Naive thymus-derived CD4-positive, alpha-beta T cell (primary cell): ENCODE measurements around the gene NAIF1. TPM values are rescaled to one million over a fixed set of nuclear protein-coding genes. Genes with fewer than 3 reads are reported as not detected.

ENCODE experiments used
- ATAC-seq: fragments of 150-1000 bp; cut with Tn5 transposase; 2 replicates; pipeline ENCODE4 v1.10.0; 2021; ENCODE audit warnings: mild to moderate bottlenecking, moderate library complexity
- CTCF ChIA-PET: fragments of 350-600 bp; sonication (Branson Sonifier 250); formaldehyde crosslinking; loops from one replicate; lab custom pipeline; 2021; ENCODE audit warnings: antibody characterized with exemption; lab: Charles Lee
- POLR2A ChIA-PET: fragments of 350-600 bp; sonication (Branson Sonifier 250); formaldehyde crosslinking; loops from one replicate; lab custom pipeline; 2021; ENCODE audit warnings: antibody characterized with exemption, inconsistent platforms; lab: Charles Lee
- DNase-seq, 9 donors: peaks; one replicate each; pipeline versions ENCODE4 v3.0.0 to v3.0.0-alpha.2; 2020 to 2022; ENCODE audit warnings: mixed read lengths in 1 of 9
- H3K27ac ChIP-seq: one replicate; pipeline ENCODE4 v1.7.0; 2013; ENCODE audit warnings: mild to moderate bottlenecking, low read depth, low read length, moderate library complexity
- H3K27me3 ChIP-seq, 2 donors: one replicate each; pipeline ENCODE4 v1.7.0; 2013; ENCODE audit warnings: low read length in 2 of 2, mild to moderate bottlenecking in 2 of 2, moderate library complexity in 2 of 2; ENCODE audit not compliant: control insufficient read depth in 2 of 2, insufficient read depth in 2 of 2
- H3K36me3 ChIP-seq, 3 experiments: 1 replicate in 2 of 3; 2 replicates in 1 of 3; pipeline ENCODE4 v1.7.0; 2013; ENCODE audit warnings: low read length in 3 of 3, mild to moderate bottlenecking in 3 of 3, moderate library complexity in 1 of 3; ENCODE audit not compliant: insufficient read depth in 3 of 3, control insufficient read depth in 2 of 3
- H3K4me1 ChIP-seq, 2 donors: one replicate each; pipeline ENCODE4 v1.7.0; 2013; ENCODE audit warnings: low read length in 2 of 2, mild to moderate bottlenecking in 2 of 2, moderate library complexity in 1 of 2; ENCODE audit not compliant: control insufficient read depth in 2 of 2, insufficient read depth in 2 of 2
- H3K4me3 ChIP-seq: 2 replicates; pipeline ENCODE4 v1.7.0; 2013; ENCODE audit warnings: mild to moderate bottlenecking, low read length
- H3K9me3 ChIP-seq, 3 experiments: 1 replicate in 2 of 3; 2 replicates in 1 of 3; pipeline ENCODE4 v1.7.0; 2013; ENCODE audit warnings: low read length in 3 of 3; ENCODE audit not compliant: control insufficient read depth in 2 of 3
- H3K27ac Mint-ChIP-seq, 9 donors: one replicate each; pipeline ENCODE4 v1.8.0; 2020 to 2022; ENCODE audit warnings: mixed read lengths in 9 of 9, mild to moderate bottlenecking in 8 of 9, moderate library complexity in 5 of 9, inconsistent platforms in 2 of 9
- H3K27me3 Mint-ChIP-seq, 5 donors: one replicate each; pipeline ENCODE4 v1.8.0; 2021 to 2022; ENCODE audit warnings: mixed read lengths in 5 of 5, mild to moderate bottlenecking in 1 of 5
- H3K36me3 Mint-ChIP-seq, 5 donors: one replicate each; pipeline ENCODE4 v1.8.0; 2020 to 2022; ENCODE audit warnings: mixed read lengths in 5 of 5, mild to moderate bottlenecking in 3 of 5, inconsistent platforms in 1 of 5
- H3K4me1 Mint-ChIP-seq, 7 donors: one replicate each; pipeline ENCODE4 v1.8.0; 2020 to 2022; ENCODE audit warnings: mixed read lengths in 7 of 7, mild to moderate bottlenecking in 3 of 7, inconsistent platforms in 1 of 7
- H3K4me3 Mint-ChIP-seq, 10 donors: one replicate each; pipeline ENCODE4 v1.8.0; 2020 to 2022; ENCODE audit warnings: mild to moderate bottlenecking in 10 of 10, mixed read lengths in 10 of 10, moderate library complexity in 6 of 10, inconsistent platforms in 2 of 10
- H3K9me3 Mint-ChIP-seq, 11 donors: one replicate each; pipeline ENCODE4 v1.8.0; 2020 to 2022; ENCODE audit warnings: mixed read lengths in 11 of 11, mild to moderate bottlenecking in 4 of 11, inconsistent platforms in 1 of 11, moderate library complexity in 1 of 11
- intact Hi-C, 2 donors: fragments of 100-400 bp; cut with micrococcal nuclease; formaldehyde crosslinking; loops; one replicate each; pipeline ENCODE4 v1.15.1; 2023
- polyA plus RNA-seq, 2 donors: library from polyadenylated mRNA; unstranded; fragments of 300-500 nt; fragmentation: Illumina TruSeq; gene quantifications; one replicate each; pipeline ENCODE4 v1.2.3, GENCODE V29; 2021
- total RNA-seq, 6 experiments: library from RNA in 5 of 6; stranded (reverse) in 5 of 6; gene quantifications; 1 replicate in 5 of 6; 2 replicates in 1 of 6; pipeline ENCODE4 v1.2.3 and lab custom pipeline; 2021 to 2026

The NAIF1 gene
- total and polyA plus RNA-seq, 7 experiments from 2014 or later = 8.6 to 14.8 (median 11.8) TPM

GRCh38 chr9:128021098-128021497, 46.0 kb downstream of the NAIF1 start:
- Mint-ChIP-seq H3K4me3 (peak overlapping the region in 9 of 10 donors; percentile 25 to 90 (median 50)), H3K27me3 (peaks cover 0 to 2% (median 0%) of the 10 kb centered on the region in 5 donors), H3K36me3 (peaks cover 0 to 4% (median 0%) of the 10 kb centered on the region in 5 donors), H3K9me3 (peaks cover 0 to 2% (median 0%) of the 10 kb centered on the region in 11 donors), H3K4me1 (peaks cover 44 to 83% (median 71%) of the 10 kb centered on the region in 7 donors), H3K27ac (peak overlapping the region; percentile 79 to 100 (median 98))
- no peaks in the 10 kb centered on the region for H3K27me3 ChIP-seq
- no peaks in the 10 kb centered on the region for H3K36me3 ChIP-seq
- no peaks in the 10 kb centered on the region for H3K9me3 ChIP-seq
- no peak overlapping the region for H3K4me3 ChIP-seq
- ATAC-seq = no peak
- CTCF ChIA-PET = interaction anchor here (1.3 to 17.1 kb wide), 3 partner anchors 14 to 43 kb away, joined by 4 to 262 read pairs (median 8); partner anchors contain the start of gene EEIG1
- no peak for DNase-seq
- H3K4me1 ChIP-seq = peaks cover 49 to 51% of the 10 kb centered on the region in 2 donors
- intact Hi-C loops = no loop called here
- peak overlapping the region; percentile 4 for H3K27ac ChIP-seq
- POLR2A ChIA-PET = interaction anchor here (0.6 to 28.4 kb wide), 4 partner anchors 9 to 51 kb away, joined by 3 to 1511 read pairs (median 268); partner anchors contain the start of gene EEIG1

DNA sequence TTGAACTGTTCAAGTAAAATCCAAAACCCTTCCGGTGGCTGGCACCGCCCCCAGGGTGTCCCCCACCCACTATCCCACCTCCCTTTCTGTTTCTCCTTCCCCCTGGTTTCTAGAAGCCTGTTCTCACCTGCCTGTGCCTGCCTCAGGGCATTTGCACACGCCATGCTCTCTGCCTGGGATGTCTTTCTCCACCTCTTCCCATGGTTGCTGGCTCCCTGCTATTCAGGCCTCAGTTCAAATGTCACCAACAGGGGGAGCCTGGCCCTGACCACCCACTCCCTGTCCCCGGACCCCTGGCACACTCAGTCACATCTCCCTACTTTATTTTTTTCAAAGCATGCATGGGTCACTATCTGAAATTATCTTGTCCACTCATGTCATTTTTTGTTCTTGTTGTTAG, 46.4 kb downstream of the NAIF1 start:
- peak overlapping the region; percentile 4 for H3K27ac ChIP-seq
- POLR2A ChIA-PET = interaction anchor here (0.6 to 28.4 kb wide), 5 partner anchors 10 to 50 kb away, joined by 3 to 1511 read pairs (median 28); partner anchors contain the start of gene EEIG1
- peaks cover 0 to 2% (median 0%) of the 10 kb centered on the region in 5 donors for H3K27me3 Mint-ChIP-seq
- peaks cover 40 to 83% (median 70%) of the 10 kb centered on the region in 7 donors for H3K4me1 Mint-ChIP-seq
- peaks cover 0 to under 1% (median 0%) of the 10 kb centered on the region in 11 donors for H3K9me3 Mint-ChIP-seq
- no peak for ATAC-seq
- no peak for DNase-seq
- no peaks in the 10 kb centered on the region for H3K9me3 ChIP-seq
- intact Hi-C loops = no loop called here
- H3K4me3 Mint-ChIP-seq = peak overlapping the region in 6 of 10 donors; percentile 30 to 90 (median 60)
- H3K4me3 ChIP-seq = no peak overlapping the region
- peak overlapping the region; percentile 79 to 100 (median 98) for H3K27ac Mint-ChIP-seq
- H3K27me3 ChIP-seq = no peaks in the 10 kb centered on the region
- no peaks in the 10 kb centered on the region for H3K36me3 ChIP-seq
- CTCF ChIA-PET = interaction anchor here (0.7 to 17.1 kb wide), 3 partner anchors 13 to 78 kb away, joined by 3 to 262 read pairs (median 8); partner anchors contain the start of gene EEIG1
- H3K36me3 Mint-ChIP-seq = peaks cover 0 to 4% (median 0%) of the 10 kb centered on the region in 5 donors
- H3K4me1 ChIP-seq = peaks cover 46 to 47% of the 10 kb centered on the region in 2 donors

DNA sequence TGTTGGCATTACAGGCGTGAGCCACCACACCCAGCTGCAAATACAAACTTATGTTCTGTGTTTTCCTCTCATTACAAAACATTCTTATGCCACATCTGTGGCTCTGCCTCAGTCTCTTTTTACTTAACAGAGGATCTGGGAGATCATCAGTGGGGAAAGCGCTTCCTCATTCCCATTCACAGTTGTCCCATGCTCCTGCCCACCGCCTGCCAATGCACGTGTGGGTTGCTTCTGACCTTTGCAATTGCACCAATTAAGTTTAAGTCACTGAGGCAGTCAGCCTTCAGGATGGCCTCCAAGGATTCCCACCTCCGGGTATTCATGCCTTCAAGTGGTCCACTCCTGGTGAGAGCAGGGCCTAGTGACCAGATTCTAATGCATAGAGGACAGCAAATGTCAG, 51.4 kb downstream of the NAIF1 start:
- H3K4me1 ChIP-seq = peaks cover 2 to 8% of the 10 kb centered on the region in 2 donors
- intact Hi-C loops = no loop called here
- no peak overlapping the region for H3K27ac ChIP-seq
- no peaks in the 10 kb centered on the region for H3K36me3 ChIP-seq
- Mint-ChIP-seq H3K36me3 (no peaks in the 10 kb centered on the region), H3K27me3 (peaks cover 0 to 2% (median 0%) of the 10 kb centered on the region in 5 donors), H3K4me3 (no peak overlapping the region), H3K27ac (peak overlapping the region in 4 of 9 donors; percentile 10 to 71 (median 58)), H3K4me1 (peaks cover 4 to 58% (median 49%) of the 10 kb centered on the region in 7 donors), H3K9me3 (no peaks in the 10 kb centered on the region)
- no peak for ATAC-seq
- no peaks in the 10 kb centered on the region for H3K27me3 ChIP-seq
- H3K4me3 ChIP-seq = no peak overlapping the region
- no peaks in the 10 kb centered on the region for H3K9me3 ChIP-seq
- no peak for DNase-seq
- ChIA-PET CTCF (no interaction called here), POLR2A (interaction anchor here (6.7 to 28.4 kb wide), 3 partner anchors 10 to 45 kb away, joined by 64 to 1511 read pairs (median 508); partner anchors contain the start of gene EEIG1)

Other genes starting within 250 kb of the NAIF1 start
- gene ENG, start 212.7 kb downstream of the NAIF1 start, total RNA-seq = 10 to 100 TPM in 4 of 5 experiments, 1 to 10 TPM in 1; 6.2 to 25.8 (median 12.5) TPM
- gene ENG, start 212.7 kb downstream of the NAIF1 start, polyA plus RNA-seq = 1 to 10 TPM; 4.5 to 6.4 TPM
- 10 to 100 TPM; 33.2 to 64.9 (median 51.6) TPM for gene AK1, start 189.6 kb downstream of the NAIF1 start, total RNA-seq
- under 1 TPM; 0.09 to 0.21 TPM for gene AK1, start 189.6 kb downstream of the NAIF1 start, polyA plus RNA-seq
- 100 to 1,000 TPM in 3 of 5 experiments, 10 to 100 TPM in 2; 63.0 to 125 (median 107) TPM for gene ST6GALNAC6, start 167.7 kb downstream of the NAIF1 start, total RNA-seq
- gene ST6GALNAC6, start 167.7 kb downstream of the NAIF1 start, polyA plus RNA-seq = 10 to 100 TPM; 28.3 to 34.5 TPM
- 10 to 100 TPM; 28.0 to 51.0 (median 36.1) TPM for gene ST6GALNAC4, start 150.3 kb downstream of the NAIF1 start, total RNA-seq
- 10 to 100 TPM; 20.0 to 21.7 TPM for gene ST6GALNAC4, start 150.3 kb downstream of the NAIF1 start, polyA plus RNA-seq
- gene PIP5KL1, start 136.5 kb downstream of the NAIF1 start, total RNA-seq = 1 to 10 TPM; 1.4 to 2.9 (median 2.1) TPM
- under 1 TPM in 1 of 2 donors, not detected in 1; 0.17 TPM for gene PIP5KL1, start 136.5 kb downstream of the NAIF1 start, polyA plus RNA-seq
- 10 to 100 TPM; 29.1 to 84.4 (median 56.8) TPM for gene DPM2, start 129.5 kb downstream of the NAIF1 start, total RNA-seq
- gene DPM2, start 129.5 kb downstream of the NAIF1 start, polyA plus RNA-seq = 10 to 100 TPM; 29.3 to 39.5 TPM
- 100 to 1,000 TPM; 252 to 664 (median 347) TPM for gene EEIG1, start 86.3 kb downstream of the NAIF1 start, total RNA-seq
- 100 to 1,000 TPM; 124 to 297 TPM for gene EEIG1, start 86.3 kb downstream of the NAIF1 start, polyA plus RNA-seq
- 10 to 100 TPM; 12.4 to 26.3 (median 15.1) TPM for gene SLC25A25, start 912 bp upstream of the NAIF1 start, total RNA-seq
- gene SLC25A25, start 912 bp upstream of the NAIF1 start, polyA plus RNA-seq = 10 to 100 TPM in 1 of 2 donors, 1 to 10 TPM in 1; 8.4 to 14.7 TPM
- 10 to 100 TPM; 52.0 to 70.8 (median 61.3) TPM for gene PTGES2, start 60.4 kb upstream of the NAIF1 start, total RNA-seq
- 10 to 100 TPM; 32.3 to 36.1 TPM for gene PTGES2, start 60.4 kb upstream of the NAIF1 start, polyA plus RNA-seq
- not detected for gene LCN2, start 82.1 kb upstream of the NAIF1 start, total RNA-seq
- gene LCN2, start 82.1 kb upstream of the NAIF1 start, polyA plus RNA-seq = not detected
- gene BBLN, start 92.9 kb upstream of the NAIF1 start, total RNA-seq = 10 to 100 TPM; 42.7 to 87.8 (median 48.0) TPM
- 100 to 1,000 TPM in 1 of 2 donors, 10 to 100 TPM in 1; 99.2 to 102 TPM for gene BBLN, start 92.9 kb upstream of the NAIF1 start, polyA plus RNA-seq
- gene CIZ1, start 124.3 kb upstream of the NAIF1 start, total RNA-seq = 100 to 1,000 TPM; 110 to 163 (median 142) TPM
- 10 to 100 TPM; 11.2 to 38.2 TPM for gene CIZ1, start 124.3 kb upstream of the NAIF1 start, polyA plus RNA-seq
- 1 to 10 TPM in 2 of 5 experiments, under 1 TPM in 3; 0.24 to 2.0 (median 0.94) TPM for gene DNM1, start 136.1 kb upstream of the NAIF1 start, total RNA-seq
- gene DNM1, start 136.1 kb upstream of the NAIF1 start, polyA plus RNA-seq = under 1 TPM in 1 of 2 donors, not detected in 1; 0.24 TPM
- gene GOLGA2, start 208.7 kb upstream of the NAIF1 start, total RNA-seq = 10 to 100 TPM; 56.5 to 76.6 (median 70.6) TPM
- 1 to 10 TPM; 6.0 to 7.4 TPM for gene GOLGA2, start 208.7 kb upstream of the NAIF1 start, polyA plus RNA-seq
- gene SWI5, start 209.0 kb upstream of the NAIF1 start, total RNA-seq = 10 to 100 TPM in 2 of 5 experiments, 1 to 10 TPM in 3; 8.7 to 17.4 (median 9.8) TPM
- gene SWI5, start 209.0 kb upstream of the NAIF1 start, polyA plus RNA-seq = 10 to 100 TPM; 34.6 to 36.6 TPM